DOHH2 (cell line): ENCODE results near the gene NQO2.

Experiments used
- CTCF ChIP-seq: fragments of 200-600 bp; sonication (generic); IDR thresholded peaks from one replicate; pipeline ENCODE4 v1.5.1; 2014; ENCODE audit warnings: antibody characterized with exemption, mild to moderate bottlenecking, low read depth, low read length; ENCODE audit not compliant: poor library complexity, severe bottlenecking
- EZH2phosphoT487 ChIP-seq: fragments of 200-600 bp; sonication (generic); IDR thresholded peaks from 2 replicates; pipeline ENCODE4 v1.6.1; 2017; ENCODE audit warnings: borderline replicate concordance, mild to moderate bottlenecking, antibody characterized with exemption, low read length, moderate library complexity, mixed read lengths

GRCh38 chr6:3031857-3032640 is 32.4 kb downstream of the NQO2 start:
- TF ChIP-seq CTCF (peak; percentile 62), EZH2phosphoT487 (no peak)
